ENCODE results near the gene RXYLT1. TPM values are rescaled to one million over a fixed set of nuclear protein-coding genes. Genes with fewer than 3 reads are reported as not detected.
A peak's percentile ranks its signal among the peaks of the same experiment; 100 is the strongest.

The RXYLT1 gene
- polyA plus RNA-seq, 2 of the 4 experiments (the other 2 are of a cell fraction) = 34.2 to 59.1 TPM

- H3K4me1 ChIP-seq = peaks cover 24% of the 10 kb centered on the region
- no peak overlapping the region for H3K4me3 ChIP-seq
- ChIA-PET POLR2A (no interaction called here), CTCF (interaction anchor here (1.9 kb wide), 1 partner anchor 9 kb away, joined by 5 read pairs; no protein-coding TSS in a partner anchor)
- FAIRE-seq (no peak), DNase-seq (ENCODE audit: low read depth in 1 of 2, low spot score in 1 of 2) (no peak), ATAC-seq (no peak; a peak in 1 of 6 replicates)
- H3K4me2 ChIP-seq = 0 out of 3 replicates have a peak overlapping the region, but pooled peaks have one; percentile 8
- H3K9me3 ChIP-seq = no peaks in the 10 kb centered on the region
- TF ChIP-seq CHD2 (IDR thresholded peaks at IDR 0.05; ENCODE audit: low read length, partially characterized antibody) = no peak
- no peak for TF ChIP-seq SREBF2 (IDR thresholded peaks at IDR 0.05)
- no peak for TF ChIP-seq RARB (CRISPR knock-in tag; IDR thresholded peaks at IDR 0.05)
- TF ChIP-seq CHD4 (IDR thresholded peaks at IDR 0.05; ENCODE audit: borderline replicate concordance) = no peak
- TF ChIP-seq MAFK (IDR thresholded peaks at IDR 0.05; ENCODE audit: partially characterized antibody) = no peak
- TF ChIP-seq RNF2 (IDR thresholded peaks at IDR 0.05; ENCODE audit: borderline replicate concordance, low read depth) = no peak
- no peak for TF ChIP-seq KDM1A (IDR thresholded peaks at IDR 0.05; ENCODE audit: low read depth)
- no peak for TF ChIP-seq TFCP2L1 (CRISPR knock-in tag; IDR thresholded peaks at IDR 0.05)
- TF ChIP-seq PHF8 (IDR thresholded peaks at IDR 0.05; ENCODE audit: borderline replicate concordance, low read depth) = no peak
- TF ChIP-seq POLR2A (IDR thresholded peaks at IDR 0.05; ENCODE audit: low read length) = no peak
- no peak for TF ChIP-seq BCL3 (IDR thresholded peaks at IDR 0.05)
- TF ChIP-seq FOSL2 (IDR thresholded peaks at IDR 0.05) = no peak
- no peak for TF ChIP-seq FOSL2 (CRISPR knock-in tag; IDR thresholded peaks at IDR 0.05)
- WGBS (ENCODE audit: missing lambda C conversion rate) = 42% methylated on average over 2 of the region's 2 CpGs
- H3K27ac ChIP-seq = no peak overlapping the region
Measured at GRCh38 chr12:63811334-63811733, 31.6 kb downstream of the RXYLT1 start.

- WGBS (ENCODE audit: missing lambda C conversion rate) = 73% methylated on average over 2 of the region's 2 CpGs
- H3K4me2 ChIP-seq = no peak overlapping the region
- ChIA-PET POLR2A (no interaction called here), CTCF (interaction anchor here (1.9 to 4.0 kb wide), 2 partner anchors 9 to 10 kb away, joined by 5 to 22 read pairs; no protein-coding TSS in a partner anchor)
- H3K4me3 ChIP-seq = no peak overlapping the region
- DNase-seq (ENCODE audit: low read depth in 1 of 2, low spot score in 1 of 2) = no peak
- H3K27ac ChIP-seq = no peak overlapping the region
- no peak for TF ChIP-seq EP300 (IDR thresholded peaks at IDR 0.05)
- TF ChIP-seq CBX2 (IDR thresholded peaks at IDR 0.05; ENCODE audit: borderline replicate concordance, low read depth) = no peak
- no peak for TF ChIP-seq HOXA7 (CRISPR knock-in tag; IDR thresholded peaks at IDR 0.05)
- no peak for TF ChIP-seq CHD4 (IDR thresholded peaks at IDR 0.05; ENCODE audit: borderline replicate concordance)
- no peak for TF ChIP-seq SREBF2 (IDR thresholded peaks at IDR 0.05)
- no peak for TF ChIP-seq POLR2AphosphoS2 (conservative IDR thresholded peaks at IDR 0.05; ENCODE audit: low read length)
- TF ChIP-seq USF2 (IDR thresholded peaks at IDR 0.05) = no peak
- FAIRE-seq = no peak
- H3K4me1 ChIP-seq = peaks cover 20% of the 10 kb centered on the region
- H3K9me3 ChIP-seq = no peaks in the 10 kb centered on the region
- no peak for ATAC-seq
Measured at GRCh38 chr12:63811755-63812154, 32.0 kb downstream of the RXYLT1 start.

GRCh38 chr12:63814146-63814772 is 34.5 kb downstream of the RXYLT1 start:
- H3K4me2 ChIP-seq = no peak overlapping the region
- no peak for ATAC-seq
- H3K9me3 ChIP-seq = 0 out of 3 replicates have a peak, but pooled peaks cover 4% of the 10 kb centered on the region
- no peak overlapping the region for H3K27ac ChIP-seq
- CTCF ChIA-PET = interaction anchor here (1.1 to 4.0 kb wide), 3 partner anchors 10 to 442 kb away, joined by 3 to 22 read pairs (median 9); no protein-coding TSS in a partner anchor
- H3K4me1 ChIP-seq = peaks cover 16% of the 10 kb centered on the region; the same call in 2 of the 3 replicates
- 84% methylated on average over 4 of the region's 4 CpGs for WGBS (ENCODE audit: missing lambda C conversion rate)
- FAIRE-seq = no peak
- POLR2A ChIA-PET = interaction anchor here (0.7 kb wide), 1 partner anchor 126 kb away, joined by 6 read pairs; no protein-coding TSS in a partner anchor
- DNase-seq (ENCODE audit: low read depth in 1 of 2, low spot score in 1 of 2) = no peak
- H3K4me3 ChIP-seq = no peak overlapping the region
- TF ChIP-seq BHLHE40 (IDR thresholded peaks at IDR 0.05; ENCODE audit: low read depth, low read length) = no peak
- no peak for TF ChIP-seq CEBPB (IDR thresholded peaks at IDR 0.05)
- TF ChIP-seq E2F6 (IDR thresholded peaks at IDR 0.05; ENCODE audit: borderline replicate concordance, low read depth) = no peak
- no peak for TF ChIP-seq JUN (IDR thresholded peaks at IDR 0.05)
- no peak for TF ChIP-seq ZC3H11A (IDR thresholded peaks at IDR 0.05)
- no peak for TF ChIP-seq ELK1 (IDR thresholded peaks at IDR 0.05; ENCODE audit: low read depth, low read length)
- TF ChIP-seq TP53 (CRISPR knock-in tag; IDR thresholded peaks at IDR 0.05) = no peak
- TF ChIP-seq HDAC2 (IDR thresholded peaks at IDR 0.05) = no peak
- TF ChIP-seq ZSCAN20 (CRISPR knock-in tag; IDR thresholded peaks at IDR 0.05) = no peak
- TF ChIP-seq ESRRA (IDR thresholded peaks at IDR 0.05; ENCODE audit: borderline replicate concordance, low read length) = no peak
- no peak for TF ChIP-seq RFX5 (IDR thresholded peaks at IDR 0.05)
- TF ChIP-seq KDM5A (IDR thresholded peaks at IDR 0.05) = no peak
- no peak for TF ChIP-seq HMGXB4 (CRISPR knock-in tag; IDR thresholded peaks at IDR 0.05; ENCODE audit: borderline replicate concordance)

All from A549 (cell line).